B cell (primary cell): Measurements from ENCODE around the gene DNAH2. TPM values are rescaled to one million over a fixed set of nuclear protein-coding genes. Genes with fewer than 3 reads are reported as not detected.

Experiments used
- ATAC-seq: fragments of 200-7000 bp; cut with Tn5 transposase; one replicate; pipeline ENCODE4 v1.10.0; 2021; ENCODE audit warnings: low read depth, mild to moderate bottlenecking, moderate number of reproducible peaks, moderate library complexity
- CTCF ChIA-PET: fragments of 350-600 bp; sonication (Branson Sonifier 250); formaldehyde crosslinking; loops from one replicate; lab custom pipeline; 2021; ENCODE audit warnings: antibody characterized with exemption, inconsistent platforms; lab: Charles Lee
- POLR2A ChIA-PET: fragments of 350-600 bp; sonication (Branson Sonifier 250); formaldehyde crosslinking; loops from one replicate; lab custom pipeline; 2021; ENCODE audit warnings: antibody characterized with exemption; lab: Charles Lee
- DNase-seq: peaks from one replicate; pipeline ENCODE4 v3.0.0; 2013
- H2AFZ ChIP-seq: 2 replicates; pipeline ENCODE4 v1.6.1; 2012; ENCODE audit warnings: mild to moderate bottlenecking, low read depth, low read length; ENCODE audit not compliant: insufficient read depth, poor library complexity, severe bottlenecking
- H3K27ac ChIP-seq, 2 donors: 1 replicate in 1 of 2; 2 replicates in 1 of 2; pipeline ENCODE4 v1.5.1; 2012 to 2013; ENCODE audit warnings: low read length in 2 of 2, mild to moderate bottlenecking in 2 of 2, moderate library complexity in 1 of 2
- H3K27me3 ChIP-seq, 4 experiments: fragments of 200-600 bp in 1 of 4; sonication (generic) in 1 of 4; replicated peaks in 1 of 4; 1 replicate in 2 of 4; 2 replicates in 2 of 4; pipeline versions ENCODE4 v1.6.1 to v1.7.0; 2013 to 2016; ENCODE audit warnings: low read length in 3 of 4, mild to moderate bottlenecking in 2 of 4, mixed read lengths in 1 of 4, moderate library complexity in 1 of 4; ENCODE audit not compliant: insufficient read depth in 4 of 4, control insufficient read depth in 3 of 4; ENCODE audit errors: control extremely low read depth in 1 of 4
- H3K36me3 ChIP-seq, 2 experiments: replicated peaks in 1 of 2; 1 replicate in 1 of 2; 2 replicates in 1 of 2; pipeline versions ENCODE4 v1.6.1 to v1.7.1; 2013; ENCODE audit warnings: low read length in 1 of 2; ENCODE audit not compliant: insufficient read depth in 2 of 2, control insufficient read depth in 1 of 2; ENCODE audit errors: control extremely low read depth in 1 of 2, extremely low read depth in 1 of 2
- H3K4me1 ChIP-seq, 2 donors: fragments of 200-600 bp in 1 of 2; sonication (generic) in 1 of 2; 1 replicate in 1 of 2; 2 replicates in 1 of 2; pipeline versions ENCODE4 v1.5.1 to v1.6.1; 2013 to 2017; ENCODE audit warnings: low read length in 2 of 2; ENCODE audit not compliant: control insufficient read depth in 2 of 2, insufficient read depth in 2 of 2
- H3K4me2 ChIP-seq: replicated peaks from 2 replicates; pipeline ENCODE3; 2012; ENCODE audit warnings: mild to moderate bottlenecking, low read depth, low read length; ENCODE audit not compliant: poor library complexity, severe bottlenecking
- H3K4me3 ChIP-seq, 5 experiments: fragments of 200-600 bp in 1 of 5; sonication (generic) in 1 of 5; 1 replicate in 3 of 5; 2 replicates in 2 of 5; pipeline versions ENCODE4 v1.5.1 to v1.7.0; 2011 to 2016; ENCODE audit warnings: low read length in 4 of 5, mild to moderate bottlenecking in 4 of 5, low read depth in 2 of 5, control low read depth in 1 of 5, moderate library complexity in 1 of 5; ENCODE audit not compliant: insufficient read depth in 1 of 5; ENCODE audit errors: control extremely low read depth in 1 of 5, extremely low read depth in 1 of 5
- H3K79me2 ChIP-seq: fragments of 200-600 bp; sonication (generic); one replicate; pipeline ENCODE4 v1.6.0; 2016; ENCODE audit warnings: low read length; ENCODE audit not compliant: control insufficient read depth, insufficient read depth
- H3K9ac ChIP-seq: fragments of 200-600 bp; sonication (generic); 2 replicates; pipeline ENCODE4 v1.6.1; 2017; ENCODE audit warnings: mild to moderate bottlenecking, low read length, moderate library complexity
- H3K9me3 ChIP-seq, 3 donors: one replicate each; pipeline versions ENCODE4 v1.6.1 to v1.7.1; 2013; ENCODE audit warnings: low read length in 2 of 3; ENCODE audit not compliant: control insufficient read depth in 2 of 3, insufficient read depth in 1 of 3; ENCODE audit errors: control extremely low read depth in 1 of 3
- H4K20me1 ChIP-seq: 2 replicates; pipeline ENCODE4 v1.6.0; 2012; ENCODE audit warnings: mild to moderate bottlenecking, low read length; ENCODE audit not compliant: insufficient read depth, control insufficient read depth, poor library complexity, severe bottlenecking
- H3K27ac Mint-ChIP-seq: one replicate; pipeline ENCODE4 v1.8.0; 2021; ENCODE audit warnings: mixed read lengths
- H3K27me3 Mint-ChIP-seq: one replicate; pipeline ENCODE4 v1.8.0; 2021; ENCODE audit warnings: mixed read lengths
- H3K4me1 Mint-ChIP-seq: one replicate; pipeline ENCODE4 v1.8.0; 2021; ENCODE audit warnings: mixed read lengths
- H3K4me3 Mint-ChIP-seq: one replicate; pipeline ENCODE4 v1.8.0; 2021; ENCODE audit warnings: mixed read lengths
- H3K9me3 Mint-ChIP-seq: one replicate; pipeline ENCODE4 v1.8.0; 2022; ENCODE audit warnings: mixed read lengths; ENCODE audit not compliant: insufficient read depth
- EZH2 ChIP-seq: IDR thresholded peaks from 2 replicates; pipeline ENCODE4 v1.6.1; 2012; ENCODE audit warnings: borderline replicate concordance, low read depth, mild to moderate bottlenecking, moderate library complexity, low read length; ENCODE audit not compliant: insufficient read depth, poor library complexity, severe bottlenecking
- WGBS: methylation state at CpG from one replicate; pipeline ENCODE4 v1.1.5; 2013; ENCODE audit warnings: missing lambda C conversion rate; ENCODE audit not compliant: insufficient coverage; 5-methylcytosine and 5-hydroxymethylcytosine counted together
- intact Hi-C: fragments of 100-400 bp; cut with micrococcal nuclease; formaldehyde crosslinking; loops from one replicate; pipeline ENCODE4 v1.10.0; 2022
- polyA plus RNA-seq: library from polyadenylated mRNA; depleted of rRNA; stranded (reverse); fragments of >200 nt; gene quantifications from 2 replicates; pipeline ENCODE4 v1.2.3, GENCODE V29; 2012
- total RNA-seq, 2 donors: library from RNA; stranded (reverse); fragments of 120-200 nt in 1 of 2; gene quantifications; 1 replicate in 1 of 2; 2 replicates in 1 of 2; pipeline versions ENCODE4 v1.2.3 to v1.2.4, GENCODE V29; 2013 to 2022
- TF ChIP-seq, protein P1 (sequence below): fragments of 200-600 bp; IDR thresholded peaks from one replicate; pipeline ENCODE4 v1.8.0; 2022; ENCODE audit warnings: antibody characterized with exemption, mild to moderate bottlenecking

DNAH2 gene
- total and polyA plus RNA-seq, 2 donors (not counting 1 experiment from before 2014, with no cell fraction given) = 0.03 TPM; not detected in 1

GRCh38 chr17:7782240-7782639 is 64.7 kb downstream of the DNAH2 start:
- DNase-seq (no peak), ATAC-seq (no peak)
- Histone ChIP-seq H2AFZ (no peak overlapping the region), H3K9ac (no peak overlapping the region), H3K4me3 (no peak overlapping the region), H3K4me2 (no peak overlapping the region), H3K36me3 (no peaks in the 10 kb centered on the region), H3K4me1 (peaks cover 6 to 8% of the 10 kb centered on the region in 2 donors), H4K20me1 (no peaks in the 10 kb centered on the region), H3K27me3 (peaks cover 0 to 28% (median 5%) of the 10 kb centered on the region in 4 experiments), H3K9me3 (no peaks in the 10 kb centered on the region), H3K27ac (no peak overlapping the region), H3K79me2 (no peaks in the 10 kb centered on the region)
- ChIA-PET POLR2A (no interaction called here), CTCF (no interaction called here)
- TF ChIP-seq, protein P1, sequence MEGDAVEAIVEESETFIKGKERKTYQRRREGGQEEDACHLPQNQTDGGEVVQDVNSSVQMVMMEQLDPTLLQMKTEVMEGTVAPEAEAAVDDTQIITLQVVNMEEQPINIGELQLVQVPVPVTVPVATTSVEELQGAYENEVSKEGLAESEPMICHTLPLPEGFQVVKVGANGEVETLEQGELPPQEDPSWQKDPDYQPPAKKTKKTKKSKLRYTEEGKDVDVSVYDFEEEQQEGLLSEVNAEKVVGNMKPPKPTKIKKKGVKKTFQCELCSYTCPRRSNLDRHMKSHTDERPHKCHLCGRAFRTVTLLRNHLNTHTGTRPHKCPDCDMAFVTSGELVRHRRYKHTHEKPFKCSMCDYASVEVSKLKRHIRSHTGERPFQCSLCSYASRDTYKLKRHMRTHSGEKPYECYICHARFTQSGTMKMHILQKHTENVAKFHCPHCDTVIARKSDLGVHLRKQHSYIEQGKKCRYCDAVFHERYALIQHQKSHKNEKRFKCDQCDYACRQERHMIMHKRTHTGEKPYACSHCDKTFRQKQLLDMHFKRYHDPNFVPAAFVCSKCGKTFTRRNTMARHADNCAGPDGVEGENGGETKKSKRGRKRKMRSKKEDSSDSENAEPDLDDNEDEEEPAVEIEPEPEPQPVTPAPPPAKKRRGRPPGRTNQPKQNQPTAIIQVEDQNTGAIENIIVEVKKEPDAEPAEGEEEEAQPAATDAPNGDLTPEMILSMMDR = no peak
- no peak for TF ChIP-seq EZH2
- Mint-ChIP-seq H3K4me3 (no peak overlapping the region), H3K9me3 (no peaks in the 10 kb centered on the region), H3K4me1 (no peaks in the 10 kb centered on the region), H3K27ac (no peak overlapping the region), H3K27me3 (peaks cover 15% of the 10 kb centered on the region)
- WGBS = no CpG with 5 or more reads among the region's 2 CpGs
- intact Hi-C loops = no loop called here

- peaks cover 0 to 3% (median 0%) of the 10 kb centered on the region in 4 experiments for H3K27me3 ChIP-seq
- H3K79me2 ChIP-seq = no peaks in the 10 kb centered on the region
- H4K20me1 ChIP-seq = no peaks in the 10 kb centered on the region
- H3K9ac ChIP-seq = no peak overlapping the region
- POLR2A ChIA-PET = no interaction called here
- Mint-ChIP-seq H3K27me3 (peaks cover 7% of the 10 kb centered on the region), H3K9me3 (no peaks in the 10 kb centered on the region), H3K4me3 (no peak overlapping the region), H3K4me1 (no peaks in the 10 kb centered on the region), H3K27ac (no peak overlapping the region)
- H3K4me1 ChIP-seq = peaks cover 0 to 2% of the 10 kb centered on the region in 2 donors
- no peak overlapping the region for H3K4me3 ChIP-seq
- WGBS = 97% methylated on average over 21 of the region's 21 CpGs
- H3K36me3 ChIP-seq = no peaks in the 10 kb centered on the region
- ATAC-seq (no peak), DNase-seq (no peak)
- intact Hi-C loops = no loop called here
- H3K4me2 ChIP-seq = no peak overlapping the region
- CTCF ChIA-PET = no interaction called here
- H3K9me3 ChIP-seq = no peaks in the 10 kb centered on the region
- TF ChIP-seq EZH2 = no peak
- H3K27ac ChIP-seq = no peak overlapping the region
- no peak overlapping the region for H2AFZ ChIP-seq
Measured at GRCh38 chr17:7786866-7787265, 69.3 kb downstream of the DNAH2 start.
